ENCODE measurements around the gene ANXA4.

DNA sequence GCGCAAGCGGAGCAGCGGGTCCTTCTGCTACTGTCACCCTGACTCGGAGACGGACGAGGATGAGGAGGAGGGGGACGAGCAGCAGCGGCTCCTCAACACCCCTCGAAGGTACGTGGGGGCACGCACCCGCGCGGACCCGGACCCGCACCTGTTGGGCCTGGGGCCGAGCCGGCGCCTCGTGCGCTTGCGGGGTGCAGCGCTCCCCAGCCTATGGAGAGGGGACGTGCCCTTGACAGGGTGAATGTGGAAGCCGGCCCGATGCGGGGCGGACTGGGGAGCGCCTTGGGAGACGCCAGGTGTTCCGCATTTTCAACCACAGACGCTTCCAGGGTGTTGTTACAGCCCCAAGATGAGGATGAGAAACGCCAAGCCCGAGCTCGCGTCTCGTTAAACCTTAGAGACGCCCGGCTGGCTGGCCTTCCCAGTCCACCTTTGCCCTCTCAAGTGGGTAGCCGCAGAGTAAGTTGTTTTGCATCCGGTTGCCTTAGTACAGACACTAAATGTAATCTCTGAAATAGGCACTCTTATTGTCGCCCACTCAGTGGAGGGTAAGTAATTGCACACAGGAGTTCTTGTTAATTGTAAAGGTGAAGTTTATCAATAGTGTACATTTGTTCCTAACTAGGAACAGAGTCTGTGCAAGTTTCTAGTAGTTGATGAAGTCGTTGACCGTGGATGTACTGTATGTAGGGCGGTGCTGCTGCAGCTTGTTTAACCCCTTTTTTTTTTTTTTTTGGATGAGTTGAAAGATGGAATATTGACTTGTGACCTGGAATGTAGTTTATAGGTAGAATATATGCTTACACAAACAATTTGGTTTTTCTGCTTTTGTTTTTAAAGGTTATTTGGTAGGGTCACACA is 88.3 kb downstream of the ANXA4 start:
- TF ChIP-seq, protein P1, sequence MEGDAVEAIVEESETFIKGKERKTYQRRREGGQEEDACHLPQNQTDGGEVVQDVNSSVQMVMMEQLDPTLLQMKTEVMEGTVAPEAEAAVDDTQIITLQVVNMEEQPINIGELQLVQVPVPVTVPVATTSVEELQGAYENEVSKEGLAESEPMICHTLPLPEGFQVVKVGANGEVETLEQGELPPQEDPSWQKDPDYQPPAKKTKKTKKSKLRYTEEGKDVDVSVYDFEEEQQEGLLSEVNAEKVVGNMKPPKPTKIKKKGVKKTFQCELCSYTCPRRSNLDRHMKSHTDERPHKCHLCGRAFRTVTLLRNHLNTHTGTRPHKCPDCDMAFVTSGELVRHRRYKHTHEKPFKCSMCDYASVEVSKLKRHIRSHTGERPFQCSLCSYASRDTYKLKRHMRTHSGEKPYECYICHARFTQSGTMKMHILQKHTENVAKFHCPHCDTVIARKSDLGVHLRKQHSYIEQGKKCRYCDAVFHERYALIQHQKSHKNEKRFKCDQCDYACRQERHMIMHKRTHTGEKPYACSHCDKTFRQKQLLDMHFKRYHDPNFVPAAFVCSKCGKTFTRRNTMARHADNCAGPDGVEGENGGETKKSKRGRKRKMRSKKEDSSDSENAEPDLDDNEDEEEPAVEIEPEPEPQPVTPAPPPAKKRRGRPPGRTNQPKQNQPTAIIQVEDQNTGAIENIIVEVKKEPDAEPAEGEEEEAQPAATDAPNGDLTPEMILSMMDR (IDR thresholded peaks at IDR 0.05): no peak
- no peak for TF ChIP-seq POLR2A (IDR thresholded peaks at IDR 0.05)

All from vagina (tissue), 2 donors.